ENCODE data around the gene PDE4B.

PDE4B gene

DNA sequence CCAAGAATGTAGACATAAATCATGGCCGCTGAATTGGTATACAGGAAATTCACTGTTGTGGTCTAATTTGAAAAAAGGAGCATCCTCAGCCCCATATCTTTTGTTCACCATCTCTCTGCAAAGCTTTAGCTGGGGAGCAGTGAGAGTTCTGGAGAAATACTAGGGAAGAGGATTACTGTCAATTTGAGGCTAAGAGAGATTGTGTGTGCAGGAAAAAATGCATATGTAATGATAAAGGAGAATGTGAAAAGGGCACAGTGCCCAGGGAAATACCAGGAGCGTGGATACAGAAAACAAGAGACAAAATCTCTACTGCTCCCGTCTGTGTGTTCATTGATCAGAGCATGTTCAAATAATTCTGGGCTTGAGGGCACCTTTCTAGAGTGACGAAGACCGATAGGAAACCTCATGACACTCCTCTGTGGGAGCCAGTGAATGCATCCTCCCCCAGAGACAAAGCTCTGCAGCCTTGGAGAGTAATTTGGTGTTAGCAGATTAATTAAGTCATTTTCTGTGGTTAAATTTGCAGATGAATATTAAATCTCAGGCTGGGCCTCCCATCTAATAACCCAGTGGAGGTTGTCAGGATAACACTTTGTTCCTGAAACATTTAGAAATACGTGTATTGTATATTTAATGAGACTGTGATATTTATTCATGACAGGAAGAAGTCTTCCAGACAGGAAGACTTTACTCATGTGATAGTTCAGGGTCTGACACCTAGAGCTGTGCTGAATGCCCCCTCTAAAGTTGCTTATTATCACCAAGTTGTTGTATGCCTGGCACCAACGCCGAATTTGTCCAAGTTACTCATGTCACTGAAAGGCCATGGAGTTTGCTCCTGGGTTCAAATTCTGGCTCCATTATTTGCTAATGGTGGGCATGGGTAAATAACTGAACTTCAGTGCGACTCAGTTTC, 453.9 kb downstream of the PDE4B start:
- no peak for DNase-seq

- DNase-seq = peak in 1 of 2 donors; percentile 24
Measured at GRCh38 chr1:66247415-66248208, 454.9 kb downstream of the PDE4B start.

DNA sequence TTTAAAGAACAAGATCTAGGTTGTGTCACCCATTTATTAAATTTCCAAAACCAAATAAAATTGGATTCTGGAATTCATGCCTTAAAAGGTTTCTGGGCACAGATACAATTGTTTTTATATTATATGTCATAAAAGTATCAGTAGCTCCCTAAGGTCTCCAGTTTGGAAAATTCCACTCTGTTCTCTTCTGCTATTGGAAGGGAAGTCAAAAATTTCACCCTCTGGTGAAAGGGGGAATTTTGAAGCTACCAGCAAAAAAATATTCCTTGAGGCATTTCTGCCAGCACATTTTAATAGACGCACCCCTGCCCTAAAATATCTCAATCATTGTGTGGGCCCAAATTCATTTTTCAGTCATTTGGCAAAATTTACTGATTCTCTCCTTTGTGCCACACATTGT, 455.6 kb downstream of the PDE4B start:
- DNase-seq = no peak

- DNase-seq = no peak
Measured at GRCh38 chr1:66248746-66249145, 456.1 kb downstream of the PDE4B start.

DNA sequence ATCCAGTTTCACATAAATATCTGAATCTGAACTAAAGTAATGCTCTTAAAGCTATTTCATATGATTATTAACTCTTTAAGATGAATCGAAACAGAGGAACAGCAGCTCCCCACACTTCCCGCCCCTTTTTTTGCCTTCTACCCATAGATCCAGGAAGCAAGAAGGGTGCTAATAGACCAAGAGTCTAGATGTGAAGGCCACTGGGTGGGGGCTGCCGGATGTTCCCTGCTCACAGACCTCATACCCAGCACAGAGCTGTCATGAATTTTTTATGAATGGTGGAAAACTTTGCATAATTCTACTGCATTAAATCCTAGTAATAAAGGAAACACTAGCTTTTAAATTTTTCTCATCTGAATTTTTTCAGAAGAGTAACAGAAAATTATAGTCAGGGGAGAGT, 457.4 kb downstream of the PDE4B start:
- no peak for DNase-seq

GRCh38 chr1:66250478-66250877, 457.8 kb downstream of the PDE4B start:
- no peak for DNase-seq

- DNase-seq = no peak
Measured at GRCh38 chr1:66251546-66251945, 458.9 kb downstream of the PDE4B start.

DNA sequence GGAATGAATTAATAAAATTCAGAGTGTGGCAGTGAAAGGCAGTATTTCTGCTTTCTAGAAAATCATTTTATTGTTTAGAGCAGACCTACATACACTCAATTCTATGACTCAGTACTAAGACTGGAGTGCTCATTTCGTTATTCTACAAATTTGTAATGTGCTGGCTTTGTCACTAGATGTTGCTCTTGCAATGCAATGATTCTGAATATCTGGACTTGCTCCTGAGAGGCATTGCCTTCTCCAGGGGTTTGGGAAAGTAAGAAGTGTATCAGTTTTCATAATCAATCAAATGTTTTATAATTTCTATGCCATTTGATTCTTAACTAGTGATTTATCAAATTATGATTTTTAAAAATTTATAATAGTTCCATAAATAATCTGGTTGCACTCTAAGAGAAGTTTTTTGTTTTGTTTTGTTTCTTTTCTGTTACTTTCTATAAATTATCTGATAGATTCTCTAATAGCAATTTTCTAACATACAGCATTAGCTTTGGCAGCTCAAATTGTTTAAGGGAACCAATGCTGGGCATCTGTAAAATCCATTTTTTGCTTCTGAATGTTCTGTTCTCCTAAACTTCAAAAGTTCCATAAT, 460.7 kb downstream of the PDE4B start:
- no peak for DNase-seq

- no peak for DNase-seq
Measured at GRCh38 chr1:66254785-66255184, 462.1 kb downstream of the PDE4B start.

DNA sequence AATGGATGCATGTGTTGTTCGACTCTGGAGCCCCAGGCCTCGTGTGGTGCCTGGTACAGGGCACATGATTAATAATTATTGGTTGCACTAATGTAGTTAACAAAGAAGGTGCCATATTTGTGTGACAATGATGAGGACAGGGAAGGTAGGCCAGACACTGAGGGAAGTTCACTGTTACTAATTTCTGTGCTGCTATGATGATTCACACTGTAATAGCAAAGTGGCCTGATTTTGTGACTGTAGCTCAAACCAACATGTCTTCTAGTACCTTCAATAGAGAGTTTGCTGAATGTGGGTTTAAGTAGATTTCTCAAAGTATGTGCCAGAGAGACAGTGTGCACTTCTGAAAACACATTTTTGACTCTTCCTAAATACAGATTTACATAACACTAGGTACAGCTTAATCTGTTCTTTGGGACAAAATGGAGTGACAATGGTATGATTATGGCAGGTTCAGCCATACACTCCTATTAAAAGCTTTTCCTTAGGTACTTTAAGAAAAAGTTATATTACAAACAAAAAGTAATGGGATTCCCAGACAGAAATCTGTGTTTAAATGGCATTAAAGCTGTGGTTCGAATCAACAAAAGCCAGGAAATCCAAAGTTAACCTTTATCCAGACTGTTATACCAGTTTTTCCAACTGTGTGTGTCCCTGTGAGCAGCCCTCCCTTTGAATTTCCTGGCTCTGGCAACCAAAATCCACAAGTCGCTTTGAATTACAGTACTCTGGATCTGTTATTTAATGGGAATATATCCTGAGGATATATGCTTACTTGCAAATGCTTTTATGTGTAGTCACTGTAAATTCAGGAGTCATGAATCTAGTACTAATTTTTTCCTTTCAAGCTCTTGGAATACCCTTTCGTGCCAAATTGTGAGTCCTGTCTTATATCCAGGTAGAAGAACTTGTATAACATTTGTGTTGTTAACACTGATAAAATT, 464.2 kb downstream of the PDE4B start:
- DNase-seq = no peak

DNA sequence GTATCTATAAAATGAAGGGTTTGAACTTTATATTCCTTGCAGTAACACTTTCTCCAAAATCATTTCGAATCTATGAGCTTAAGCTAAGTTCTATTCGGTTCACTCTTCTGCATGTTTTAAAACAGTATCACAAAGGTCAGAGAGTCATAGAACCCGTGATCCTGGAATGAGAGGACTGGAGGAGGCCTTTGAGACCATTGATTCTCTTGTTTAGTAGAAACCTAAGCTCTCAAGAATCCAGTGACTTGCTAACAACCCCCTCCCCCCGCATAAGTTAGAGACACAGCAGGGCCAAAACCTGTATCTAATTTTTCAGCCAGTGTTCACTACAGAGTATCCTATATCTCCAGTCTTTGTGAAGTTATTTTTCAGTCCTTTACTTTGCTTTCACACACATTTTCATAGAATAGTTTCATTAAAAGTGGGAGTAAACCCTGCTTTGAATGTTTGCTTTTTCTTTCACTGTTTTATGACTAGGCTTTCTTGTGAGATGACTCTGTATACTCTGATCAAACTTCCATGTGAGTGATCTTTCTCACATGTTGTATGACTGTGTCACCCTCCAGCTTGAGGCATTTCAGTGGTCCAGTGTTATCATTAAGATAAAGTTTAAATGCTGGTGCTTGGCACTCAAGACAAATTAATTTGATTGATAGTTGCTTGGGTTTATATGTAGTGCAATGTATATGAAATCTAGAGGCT, 465.9 kb downstream of the PDE4B start:
- no peak for DNase-seq

DNA sequence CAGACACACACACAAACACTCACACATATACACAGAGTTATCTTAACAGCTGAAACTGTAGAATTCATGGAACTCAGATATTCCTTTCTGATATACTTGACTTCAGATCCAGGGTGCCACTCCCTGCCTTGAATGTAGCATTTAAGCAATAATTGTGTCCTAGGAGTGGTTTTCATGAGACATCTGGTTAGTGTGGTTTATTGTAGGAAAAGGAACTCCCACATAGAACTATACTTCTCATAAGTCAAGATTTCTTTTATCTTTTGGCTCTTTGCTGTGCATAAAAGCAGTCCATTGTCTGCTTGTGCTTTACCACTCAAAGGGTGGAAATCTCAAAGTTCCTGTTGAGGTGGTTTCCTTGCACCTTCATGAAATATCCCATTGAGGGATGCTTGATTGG, 468.7 kb downstream of the PDE4B start:
- no peak for DNase-seq

GRCh38 chr1:66262208-66262963, 469.7 kb downstream of the PDE4B start:
- DNase-seq = no peak

- no peak for DNase-seq
Measured at GRCh38 chr1:66265268-66265667, 472.6 kb downstream of the PDE4B start.

GRCh38 chr1:66265796-66266195, 473.1 kb downstream of the PDE4B start:
- no peak for DNase-seq

DNA sequence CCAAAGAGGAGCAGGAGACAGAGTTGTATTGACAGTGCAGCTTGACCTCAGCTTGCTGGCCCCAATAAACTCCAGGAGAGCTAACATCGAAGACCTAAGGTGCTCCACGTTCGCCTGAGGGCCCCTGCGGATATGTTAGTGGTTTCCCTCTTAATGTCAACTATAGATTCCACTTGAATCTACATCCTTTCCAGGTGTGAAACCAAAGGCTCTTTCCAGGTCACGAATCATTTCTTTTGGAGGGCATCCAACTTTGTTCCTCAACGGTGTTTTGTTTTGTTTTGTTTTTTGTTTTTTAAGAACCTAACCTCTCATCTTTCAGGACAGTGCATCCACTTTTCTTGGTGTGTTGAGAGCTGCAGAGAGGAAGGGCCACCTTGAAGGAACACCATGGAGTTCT, 473.7 kb downstream of the PDE4B start:
- no peak for DNase-seq

- DNase-seq = no peak
Measured at GRCh38 chr1:66266756-66267155, 474.1 kb downstream of the PDE4B start.

GRCh38 chr1:66267201-66267940, 474.7 kb downstream of the PDE4B start:
- DNase-seq = no peak

GRCh38 chr1:66269222-66269621, 476.5 kb downstream of the PDE4B start:
- DNase-seq = no peak

GRCh38 chr1:66270119-66270812, 477.6 kb downstream of the PDE4B start:
- no peak for DNase-seq

Data from stimulated activated CD4-positive, alpha-beta T cell treated with anti-CD3 and anti-CD28 coated beads, Interleukin-2, amount 100 ng/mL, for 48 hours (primary cell).